Fibroblast of skin of right biceps (primary cell): ENCODE results near the gene HHEX.
"Not testable (repeated sequence)": the region's sequence is repeated elsewhere in the genome, so short reads cannot be mapped to it uniquely, and the experiment has no call there.

Experiments used
- DNase-seq: peaks from one replicate; pipeline ENCODE4 v3.0.0-alpha.2; 2013

The HHEX gene

DNA sequence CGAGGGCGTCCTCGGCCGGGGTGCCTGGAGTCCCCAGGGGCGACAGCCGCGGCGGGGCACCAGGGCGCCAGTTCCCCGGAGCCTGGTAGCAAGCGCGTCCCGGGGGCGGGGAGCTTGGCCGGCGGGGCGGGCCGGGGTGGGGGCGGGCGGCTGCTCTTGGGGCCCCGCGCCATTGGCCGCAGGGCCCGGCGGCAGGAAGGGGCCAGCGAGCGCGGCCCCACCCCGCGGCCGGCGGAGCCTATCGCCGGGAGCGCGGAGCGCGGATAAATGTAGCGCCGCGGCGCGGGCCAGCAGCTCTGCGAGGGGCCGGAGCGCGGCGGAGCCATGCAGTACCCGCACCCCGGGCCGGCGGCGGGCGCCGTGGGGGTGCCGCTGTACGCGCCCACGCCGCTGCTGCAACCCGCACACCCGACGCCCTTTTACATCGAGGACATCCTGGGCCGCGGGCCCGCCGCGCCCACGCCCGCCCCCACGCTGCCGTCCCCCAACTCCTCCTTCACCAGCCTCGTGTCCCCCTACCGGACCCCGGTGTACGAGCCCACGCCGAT lies at the start of gene HHEX:
TSS of gene HHEX (plus strand) at position 293 of the 548 bp plus-strand sequence. CDS start at position 325, 32 bp downstream.
- peak; percentile 36 for DNase-seq

DNA sequence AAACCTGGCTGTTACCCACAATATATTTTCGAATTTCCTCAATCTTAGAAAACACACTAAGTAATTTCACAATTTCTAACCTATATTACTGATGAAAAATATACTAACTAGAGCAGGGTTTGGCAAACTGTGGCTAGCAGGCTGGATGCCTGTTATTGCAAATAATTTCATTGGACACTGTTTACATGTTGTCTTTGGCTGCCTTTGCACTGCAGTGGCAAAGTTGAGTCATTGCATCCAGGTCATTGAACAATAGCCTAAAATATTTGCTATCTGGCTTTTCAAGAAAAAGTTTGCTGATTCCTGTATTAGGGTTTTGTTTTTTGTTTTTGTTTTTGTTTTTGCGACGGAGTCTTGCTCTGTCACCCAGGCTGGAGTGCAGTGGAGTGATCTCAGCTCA lies 49.6 kb upstream of the HHEX start:
- no peak for DNase-seq

GRCh38 chr10:92641492-92641891 lies 48.3 kb upstream of the HHEX start:
- DNase-seq: no peak

DNA sequence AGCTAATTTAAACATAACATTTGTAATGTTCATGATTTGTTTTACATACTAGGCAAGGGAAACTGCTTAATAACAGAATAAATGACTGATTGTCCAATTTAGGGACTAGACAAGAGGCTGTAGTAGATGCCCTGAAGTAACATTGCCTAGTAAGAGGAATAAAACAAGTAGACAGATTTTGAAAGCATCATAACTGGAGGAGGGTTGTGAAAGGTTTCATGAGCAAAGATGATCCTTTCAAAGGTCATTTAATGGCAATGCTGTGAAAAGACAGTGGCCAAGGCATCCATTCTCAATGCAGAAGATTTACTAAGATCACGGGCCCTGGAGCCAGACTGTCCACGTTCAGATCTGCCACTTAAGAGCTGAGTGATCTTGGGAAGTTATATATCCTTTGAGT lies 44.8 kb upstream of the HHEX start:
- DNase-seq: no peak

- DNase-seq: not testable (repeated sequence)
Measured at GRCh38 chr10:92650864-92651263, 38.9 kb upstream of the HHEX start.

- DNase-seq: no peak
Measured at GRCh38 chr10:92655426-92655825, 34.3 kb upstream of the HHEX start.

DNA sequence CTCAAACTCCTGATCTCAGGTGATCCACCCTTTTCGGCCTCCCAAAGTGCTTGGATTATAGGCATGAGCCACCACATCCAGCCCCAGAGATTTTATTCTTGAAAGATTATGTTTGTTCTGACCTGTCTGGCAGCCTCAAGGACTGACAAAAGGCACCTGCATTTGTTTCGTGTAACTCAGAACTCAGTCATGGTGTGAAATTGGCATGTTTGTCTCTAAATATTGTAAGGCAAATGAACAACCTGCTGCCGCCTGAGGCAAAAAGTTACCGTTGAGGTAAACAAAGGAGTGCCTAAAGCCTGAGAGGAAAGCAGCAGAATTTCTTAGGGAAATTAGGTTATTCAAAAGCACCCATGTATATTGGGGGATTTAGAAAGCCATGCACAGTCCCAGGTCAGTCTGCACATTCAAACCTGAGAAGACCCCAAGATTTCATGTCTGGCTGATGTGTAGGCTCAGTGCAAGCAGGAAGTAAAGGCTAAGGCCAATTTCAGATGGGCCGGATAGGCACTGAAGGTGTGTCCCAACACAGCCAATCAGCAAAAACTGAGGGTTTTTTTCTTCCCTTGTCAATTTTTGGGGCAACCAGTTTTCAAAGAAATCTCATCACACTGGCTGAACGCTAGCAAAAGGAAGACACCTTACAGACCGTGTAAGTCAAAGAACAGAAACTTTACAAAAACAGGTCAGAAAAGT lies 33.3 kb upstream of the HHEX start:
- DNase-seq: no peak

- no peak for DNase-seq
Measured at GRCh38 chr10:92657024-92657423, 32.7 kb upstream of the HHEX start.

GRCh38 chr10:92662848-92663247 lies 26.9 kb upstream of the HHEX start:
- DNase-seq: no peak

- no peak for DNase-seq
Measured at GRCh38 chr10:92664322-92664721, 25.4 kb upstream of the HHEX start.

- no peak for DNase-seq
Measured at GRCh38 chr10:92667078-92667477, 22.7 kb upstream of the HHEX start.

DNA sequence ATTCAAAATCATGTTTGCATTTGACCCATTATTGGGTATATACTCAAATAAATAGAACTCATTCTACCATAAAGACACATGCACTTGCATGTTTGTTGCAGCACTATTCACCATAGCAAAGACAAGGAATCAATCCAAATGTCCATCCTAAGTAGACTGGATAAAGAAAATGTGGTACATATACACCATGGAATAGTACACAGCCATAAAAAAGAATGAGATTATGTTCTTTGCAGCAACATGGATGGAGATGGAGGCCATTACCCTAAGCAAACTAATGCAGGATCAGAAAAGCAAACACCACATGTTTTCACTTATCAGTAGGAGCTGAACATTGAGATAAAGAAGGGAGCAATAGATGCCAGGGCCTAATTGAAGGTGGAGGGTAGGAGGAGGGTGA lies 12.0 kb upstream of the HHEX start:
- no peak for DNase-seq

DNA sequence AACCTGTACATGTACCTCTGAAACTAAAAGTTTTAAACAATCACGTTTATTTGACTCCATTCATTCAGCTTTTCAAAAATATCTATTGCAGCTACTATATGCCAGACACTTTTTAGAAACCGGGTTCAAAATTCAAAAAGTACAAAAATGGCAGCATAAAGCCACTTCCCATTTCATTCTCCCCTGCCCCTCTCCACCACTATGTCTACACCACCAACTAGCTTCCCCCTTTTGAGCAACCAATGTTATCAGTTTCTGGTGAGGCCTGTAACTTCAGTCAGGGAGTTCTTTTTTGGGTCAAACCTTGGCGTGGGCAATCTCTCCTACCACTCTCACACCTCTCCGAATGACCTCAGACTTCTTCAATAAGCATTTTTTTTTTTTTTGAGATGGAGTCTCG lies 11.5 kb upstream of the HHEX start:
- no peak for DNase-seq

- DNase-seq: no peak
Measured at GRCh38 chr10:92681306-92681834, 8.4 kb upstream of the HHEX start.

DNA sequence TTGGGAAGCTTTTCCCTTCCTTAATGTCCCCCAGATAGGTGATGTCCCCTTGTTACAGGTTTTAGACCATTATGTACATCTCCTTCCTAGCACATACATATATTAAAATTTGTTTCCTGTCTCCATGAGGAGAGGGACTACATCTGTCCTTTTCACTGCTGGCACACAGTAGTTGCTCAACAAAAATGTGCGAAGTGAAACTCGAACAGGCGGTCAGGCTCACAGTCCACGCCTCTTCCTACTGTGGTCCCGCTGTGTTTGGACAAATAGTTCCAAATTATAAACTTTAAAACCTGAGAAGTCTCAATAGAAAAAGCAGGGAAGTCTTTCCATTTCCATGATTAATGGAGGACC lies 1.2 kb upstream of the HHEX start:
- DNase-seq: no peak

- peak; percentile 11 for DNase-seq
Measured at GRCh38 chr10:92688927-92689662, 660 bp upstream of the HHEX start.

DNA sequence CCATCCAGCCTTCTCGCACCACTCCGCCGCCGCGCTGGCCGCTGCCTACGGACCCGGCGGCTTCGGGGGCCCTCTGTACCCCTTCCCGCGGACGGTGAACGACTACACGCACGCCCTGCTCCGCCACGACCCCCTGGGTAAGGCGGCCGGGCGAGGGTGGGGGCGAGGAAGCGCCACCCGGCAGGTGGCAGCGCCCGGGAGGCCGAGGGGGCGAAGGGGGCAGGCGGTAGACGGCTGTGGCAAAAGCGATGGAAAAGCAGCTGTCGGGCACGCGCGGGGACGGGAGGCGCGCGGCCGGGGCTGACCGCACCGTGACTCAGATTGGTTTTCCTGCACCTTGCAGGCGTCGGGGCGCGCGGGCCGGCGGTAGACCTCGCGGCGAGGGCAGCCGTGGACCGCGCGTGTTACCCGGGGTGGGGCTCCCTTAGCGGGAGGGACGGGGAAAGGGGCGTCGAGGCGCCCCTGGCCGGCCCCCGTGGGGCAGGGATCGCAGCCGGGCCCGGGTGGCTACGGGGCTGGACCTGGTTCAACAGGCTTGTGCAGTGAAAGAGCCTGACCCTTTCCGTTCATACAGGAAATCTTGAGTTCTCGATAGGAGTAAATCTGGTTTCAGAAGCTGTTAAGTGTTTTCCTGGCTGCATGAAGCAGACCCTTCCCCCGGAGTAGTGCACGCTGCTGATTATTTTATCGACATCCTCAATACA lies 608 bp downstream of the HHEX start:
- DNase-seq: peak; percentile 30

GRCh38 chr10:92690915-92691590 lies 1.3 kb downstream of the HHEX start:
- DNase-seq: no peak

DNA sequence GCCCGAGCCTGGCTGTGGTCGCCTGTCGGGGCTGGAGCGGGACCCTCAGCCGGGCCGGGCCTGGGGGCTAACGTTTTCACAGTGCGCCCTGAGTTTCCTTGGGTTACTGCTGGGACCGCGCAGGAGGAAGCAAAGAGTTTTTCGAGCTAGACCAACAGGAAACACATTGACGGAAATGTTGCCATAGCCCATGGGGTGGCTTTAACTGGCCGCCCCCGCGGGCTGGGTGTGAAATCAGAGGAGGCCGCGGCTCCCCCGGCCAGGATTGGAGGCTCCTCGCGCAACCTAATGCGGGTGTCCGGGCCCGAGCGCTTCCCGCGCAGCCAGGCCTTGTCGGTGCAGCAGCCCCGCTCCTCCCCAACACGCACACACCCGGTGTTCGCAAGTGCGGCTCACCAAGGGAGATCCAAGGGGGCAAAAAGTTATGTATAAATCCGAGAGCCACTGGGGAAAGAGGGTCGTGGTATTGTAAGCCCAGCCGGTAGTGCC lies 1.9 kb downstream of the HHEX start:
- DNase-seq: no peak

- no peak for DNase-seq
Measured at GRCh38 chr10:92692080-92692671, 2.4 kb downstream of the HHEX start.

DNA sequence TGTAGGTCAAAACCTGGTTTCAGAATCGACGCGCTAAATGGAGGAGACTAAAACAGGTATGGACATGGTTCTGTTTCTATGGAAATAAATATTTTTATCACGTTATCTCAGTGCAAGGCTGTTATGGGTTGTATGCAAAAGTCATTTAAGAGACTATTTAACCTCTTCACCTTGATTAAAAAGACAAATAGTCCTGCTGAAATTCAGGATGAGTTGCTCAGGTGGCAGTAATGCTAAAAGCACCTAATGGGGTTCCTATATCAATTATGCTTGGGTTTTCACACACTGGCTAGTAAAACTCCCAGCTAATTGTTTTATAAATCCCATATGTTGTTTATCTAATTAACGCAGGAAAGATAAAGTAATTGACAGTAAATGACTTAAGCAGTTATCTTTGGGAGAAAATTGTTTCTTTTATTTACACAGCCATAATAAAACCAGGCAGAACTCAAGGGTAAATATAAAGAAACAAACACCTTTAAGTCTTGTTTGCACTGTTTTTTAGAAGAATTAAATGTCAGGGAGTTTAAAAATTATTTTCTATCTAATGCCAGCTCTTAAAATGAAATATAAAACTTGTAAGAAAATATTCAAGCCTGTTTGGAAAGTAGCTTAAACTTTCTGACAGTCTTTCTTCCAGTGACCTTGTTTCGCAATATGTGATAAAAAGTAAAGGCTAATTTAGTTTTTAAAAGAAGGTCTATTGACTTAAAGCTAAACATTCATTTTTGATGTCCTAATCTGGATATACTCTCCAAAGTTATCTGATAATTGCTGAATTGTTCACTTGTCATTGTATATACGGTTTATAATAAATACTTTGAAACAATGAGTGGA lies 3.2 kb downstream of the HHEX start:
- DNase-seq: no peak
